Femur (tissue), 1 donor: Measurements from ENCODE around the gene SPAG16.

Experiments used
- DNase-seq: peaks from one replicate; pipeline ENCODE4 v3.0.0-alpha.2; 2017

Gene SPAG16

GRCh38 chr2:213411582-213412289 is 127.5 kb downstream of the SPAG16 start:
- DNase-seq = no peak

GRCh38 chr2:213415093-213415492 is 130.8 kb downstream of the SPAG16 start:
- no peak for DNase-seq

- no peak for DNase-seq
Observed at GRCh38 chr2:213416832-213417231, 132.6 kb downstream of the SPAG16 start.

- DNase-seq = no peak
Observed at GRCh38 chr2:213419980-213420379, 135.7 kb downstream of the SPAG16 start.

GRCh38 chr2:213420828-213421385 is 136.6 kb downstream of the SPAG16 start:
- no peak for DNase-seq

GRCh38 chr2:213422211-213422610 is 137.9 kb downstream of the SPAG16 start:
- DNase-seq = no peak

GRCh38 chr2:213425618-213426017 is 141.4 kb downstream of the SPAG16 start:
- no peak for DNase-seq

- no peak for DNase-seq
Observed at GRCh38 chr2:213429516-213429915, 145.3 kb downstream of the SPAG16 start.

GRCh38 chr2:213443921-213444320 is 159.7 kb downstream of the SPAG16 start:
- no peak for DNase-seq

- DNase-seq = no peak
Observed at GRCh38 chr2:213451542-213452239, 167.4 kb downstream of the SPAG16 start.

GRCh38 chr2:213455316-213456008 is 171.2 kb downstream of the SPAG16 start:
- DNase-seq = no peak

GRCh38 chr2:213475433-213475832 is 191.2 kb downstream of the SPAG16 start:
- DNase-seq = no peak

- no peak for DNase-seq
Observed at GRCh38 chr2:213476641-213477040, 192.4 kb downstream of the SPAG16 start.

GRCh38 chr2:213490087-213490486 is 205.8 kb downstream of the SPAG16 start:
- no peak for DNase-seq

- DNase-seq = no peak
Observed at GRCh38 chr2:213491376-213491775, 207.1 kb downstream of the SPAG16 start.

GRCh38 chr2:213496226-213496625 is 212.0 kb downstream of the SPAG16 start:
- DNase-seq = no peak

GRCh38 chr2:213500881-213501280 is 216.6 kb downstream of the SPAG16 start:
- no peak for DNase-seq

GRCh38 chr2:213524164-213524563 is 239.9 kb downstream of the SPAG16 start:
- no peak for DNase-seq

- DNase-seq = no peak
Observed at GRCh38 chr2:213537579-213537978, 253.3 kb downstream of the SPAG16 start.

GRCh38 chr2:213544940-213545339 is 260.7 kb downstream of the SPAG16 start:
- DNase-seq = no peak

GRCh38 chr2:213545481-213545880 is 261.2 kb downstream of the SPAG16 start:
- DNase-seq = no peak

GRCh38 chr2:213545964-213546475 is 261.8 kb downstream of the SPAG16 start:
- no peak for DNase-seq

- no peak for DNase-seq
Observed at GRCh38 chr2:213551526-213551925, 267.3 kb downstream of the SPAG16 start.
